RWPE1 (cell line): ENCODE data around the gene PRDX4.

Experiments
- CTCF ChIA-PET: fragments of 350-600 bp; sonication (Branson Sonifier 250); formaldehyde crosslinking; extraction: SDS; loops from one replicate; lab custom pipeline; 2021; lab: Yijun Ruan, JAX
- POLR2A ChIA-PET: fragments of 400-600 bp; formaldehyde crosslinking; extraction: SDS; loops from one replicate; lab custom pipeline; 2020; ENCODE audit warnings: antibody characterized with exemption; ENCODE audit not compliant: low non-redundant PET; lab: Yijun Ruan, JAX
- DNase-seq: peaks from one replicate; pipeline ENCODE4 v3.0.0; 2012; ENCODE audit warnings: low spot score
- H3K27ac ChIP-seq: fragments of 450-650 bp; 2 replicates; pipeline ENCODE4 v1.5.1; 2017
- CTCF ChIP-seq: fragments of 450-650 bp; conservative IDR thresholded peaks from 2 replicates; pipeline ENCODE4 v1.5.1; 2017; ENCODE audit warnings: low read depth, mild to moderate bottlenecking

Gene PRDX4

GRCh38 chrX:23633834-23634580 lies 33.3 kb upstream of the PRDX4 start:
- no peak for TF ChIP-seq CTCF
- DNase-seq: no peak
- POLR2A ChIA-PET: no interaction called here
- CTCF ChIA-PET: interaction anchor here (0.6 to 0.7 kb wide), 3 partner anchors 443 to 1207 kb away, joined by 3 to 4 read pairs (median 3); no protein-coding TSS in a partner anchor
- no peak overlapping the region for H3K27ac ChIP-seq

- no peak for DNase-seq
- ChIA-PET CTCF (interaction anchor here (0.6 kb wide), 1 partner anchor 576 kb away, joined by 3 read pairs; no protein-coding TSS in a partner anchor), POLR2A (no interaction called here)
- no peak overlapping the region for H3K27ac ChIP-seq
- TF ChIP-seq CTCF: no peak
These were observed 30.1 kb upstream of the PRDX4 start for GRCh38 chrX:23637187-23637586.

- no peak overlapping the region for H3K27ac ChIP-seq
- TF ChIP-seq CTCF: no peak
- no peak for DNase-seq
- POLR2A ChIA-PET: no interaction called here
- CTCF ChIA-PET: no interaction called here
These were observed 24.3 kb upstream of the PRDX4 start for GRCh38 chrX:23643020-23643419.

DNA sequence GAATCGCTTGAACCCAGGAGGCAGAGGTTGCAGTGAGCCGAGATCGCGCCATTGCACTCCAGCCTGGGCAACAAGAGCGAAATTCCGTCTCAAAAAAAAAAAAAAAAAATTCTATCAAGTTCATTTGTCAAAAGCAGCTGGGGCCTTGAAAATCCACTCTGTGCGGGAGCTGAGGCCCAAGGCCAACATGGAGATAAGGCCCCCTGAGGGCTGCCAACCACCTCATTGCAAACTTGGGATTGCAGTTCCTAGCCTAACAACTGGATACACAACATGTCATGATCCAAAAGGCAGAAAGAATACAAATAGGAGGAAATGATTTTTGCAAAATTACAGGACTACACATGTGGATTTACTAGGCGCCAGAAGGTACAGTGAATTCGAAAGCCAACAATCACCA lies 22.5 kb upstream of the PRDX4 start:
- ChIA-PET POLR2A (no interaction called here), CTCF (no interaction called here)
- TF ChIP-seq CTCF: no peak
- H3K27ac ChIP-seq: no peak overlapping the region
- no peak for DNase-seq

GRCh38 chrX:23656091-23656490 lies 11.2 kb upstream of the PRDX4 start:
- no peak for DNase-seq
- TF ChIP-seq CTCF: no peak
- no peak overlapping the region for H3K27ac ChIP-seq
- CTCF ChIA-PET: no interaction called here
- POLR2A ChIA-PET: no interaction called here

DNA sequence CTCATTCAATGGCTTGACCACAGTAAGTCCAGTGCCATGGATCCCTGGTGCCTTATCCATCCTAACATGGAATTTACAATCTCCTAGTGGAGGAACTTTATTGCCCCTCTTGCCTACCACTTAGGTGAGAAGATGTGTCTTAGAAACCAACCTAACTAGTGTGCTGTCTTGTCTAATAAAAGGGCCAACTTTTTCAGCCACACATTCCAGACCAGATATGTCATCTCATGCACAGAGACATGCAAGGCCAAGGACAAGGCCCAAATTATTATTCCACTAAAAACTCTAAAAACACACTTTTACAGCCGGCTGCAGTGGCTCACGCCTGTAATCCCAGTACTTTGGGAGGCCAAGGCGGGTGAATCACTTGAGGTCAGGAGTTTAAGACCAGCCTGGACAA lies 10.6 kb upstream of the PRDX4 start:
- DNase-seq: no peak
- no peak for TF ChIP-seq CTCF
- no peak overlapping the region for H3K27ac ChIP-seq
- ChIA-PET POLR2A (no interaction called here), CTCF (no interaction called here)
